Thoracic aorta (tissue), 2 donors: ENCODE results near the gene CASKIN2. TPM values are rescaled to one million over a fixed set of nuclear protein-coding genes. Genes with fewer than 3 reads are reported as not detected.

Source experiments
- ATAC-seq: fragments of 150-250 bp; one replicate; pipeline ENCODE4 v1.8.0; 2017; ENCODE audit warnings: low read depth; ENCODE audit not compliant: insufficient number of reproducible peaks, low FRiP score
- DNase-seq: peaks from one replicate; pipeline ENCODE4 v3.0.0-alpha.2; 2020; ENCODE audit warnings: low spot score
- H3K27ac ChIP-seq, 2 donors: fragments of 200-600 bp; sonication (generic); 1 replicate in 1 of 2; 2 replicates in 1 of 2; pipeline ENCODE4 v1.5.1; 2016; ENCODE audit warnings: mild to moderate bottlenecking in 2 of 2, moderate library complexity in 2 of 2
- H3K27me3 ChIP-seq: fragments of 200-600 bp; sonication (generic); replicated peaks from 2 replicates; pipeline ENCODE4 v1.6.0; 2016; ENCODE audit warnings: mild to moderate bottlenecking; ENCODE audit not compliant: insufficient read depth
- H3K36me3 ChIP-seq: fragments of 200-600 bp; sonication (generic); one replicate; pipeline ENCODE4 v1.5.1; 2016
- H3K4me1 ChIP-seq, 2 donors: fragments of 200-600 bp; sonication (generic); 1 replicate in 1 of 2; 2 replicates in 1 of 2; pipeline versions ENCODE4 v1.5.1 to v1.6.0; 2016; ENCODE audit warnings: low read depth in 2 of 2, mild to moderate bottlenecking in 1 of 2; ENCODE audit not compliant: control insufficient read depth in 1 of 2
- H3K4me3 ChIP-seq: fragments of 200-600 bp; sonication (generic); 2 replicates; pipeline ENCODE4 v1.5.1; 2016; ENCODE audit warnings: mild to moderate bottlenecking
- H3K9me3 ChIP-seq: fragments of 200-600 bp; sonication (generic); 2 replicates; pipeline ENCODE4 v1.5.1; 2016
- CTCF ChIP-seq: fragments of 200-600 bp; sonication (generic); IDR thresholded peaks from one replicate; pipeline ENCODE4 v1.5.1; 2019; ENCODE audit warnings: antibody characterized with exemption
- total RNA-seq, 2 donors: library from RNA; depleted of rRNA; stranded (reverse); fragments of >200 nt; gene quantifications; one replicate each; pipeline versions ENCODE4 v1.1.0 to v1.2.3, GENCODE V29; 2016

Gene CASKIN2
- total RNA-seq, 2 donors from 2014 or later: 26.0 to 32.4 TPM

- Histone ChIP-seq H3K4me1 (no peaks in the 10 kb centered on the region), H3K4me3 (no peak overlapping the region), H3K36me3 (no peaks in the 10 kb centered on the region), H3K27me3 (no peaks in the 10 kb centered on the region), H3K9me3 (no peaks in the 10 kb centered on the region), H3K27ac (no peak overlapping the region)
- no peak for DNase-seq
- TF ChIP-seq CTCF: no peak
- ATAC-seq: no peak
Measured at GRCh38 chr17:75539967-75540729, 24.8 kb upstream of the CASKIN2 start.

DNA sequence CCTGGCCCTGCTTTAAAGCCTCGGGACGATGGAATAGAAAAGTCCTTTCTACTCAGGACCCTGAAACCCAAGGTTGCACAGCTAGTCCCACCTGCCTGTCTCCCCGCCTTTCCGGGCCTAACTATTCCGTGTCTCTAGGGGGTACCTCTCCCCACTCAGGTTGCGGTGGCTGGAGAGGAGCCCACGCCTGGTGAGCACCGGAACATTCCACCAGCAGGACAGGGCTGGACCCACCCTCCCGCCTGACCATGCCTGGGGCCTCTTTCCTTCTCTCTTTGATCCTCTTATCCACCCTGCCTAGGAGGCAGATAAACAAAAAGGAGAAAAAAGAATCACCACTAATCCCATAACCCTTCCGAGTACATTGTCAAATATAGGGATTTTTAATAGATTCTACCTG, 21.0 kb upstream of the CASKIN2 start:
- no peak for ATAC-seq
- no peak for DNase-seq

DNA sequence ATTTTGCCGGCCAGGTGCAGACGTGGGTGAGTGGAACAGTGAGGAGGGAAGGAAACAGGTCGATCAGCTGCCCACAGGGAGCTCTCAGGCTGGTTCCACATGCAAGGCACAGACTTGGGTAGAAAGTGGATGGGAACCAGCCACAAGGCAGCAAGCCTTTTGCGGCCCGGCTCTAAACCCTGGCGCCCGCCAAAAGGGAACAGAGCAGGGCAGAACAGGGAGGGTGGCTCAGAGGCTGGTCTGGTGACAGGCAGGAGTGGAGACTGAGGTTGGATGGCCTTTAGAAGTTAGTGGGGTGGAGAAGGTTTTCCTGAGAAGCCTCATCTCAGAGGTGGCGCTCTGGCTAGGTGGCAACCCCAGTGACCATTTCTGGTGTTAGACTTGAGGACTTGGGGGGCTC, 20.5 kb upstream of the CASKIN2 start:
- no peak overlapping the region for H3K4me3 ChIP-seq
- no peak for ATAC-seq

More for the DNA sequence above, 21.0 kb upstream of the CASKIN2 start:
- Histone ChIP-seq H3K4me3 (no peak overlapping the region), H3K27ac (no peak overlapping the region), H3K27me3 (no peaks in the 10 kb centered on the region), H3K36me3 (no peaks in the 10 kb centered on the region), H3K4me1 (no peaks in the 10 kb centered on the region), H3K9me3 (no peaks in the 10 kb centered on the region)
- no peak for TF ChIP-seq CTCF

GRCh38 chr17:75535119-75535537, 19.8 kb upstream of the CASKIN2 start:
- H3K27ac ChIP-seq: no peak overlapping the region
- H3K4me1 ChIP-seq: no peaks in the 10 kb centered on the region
- no peak for TF ChIP-seq CTCF
- no peak for DNase-seq
- no peaks in the 10 kb centered on the region for H3K9me3 ChIP-seq
- no peak overlapping the region for H3K4me3 ChIP-seq
- H3K27me3 ChIP-seq: no peaks in the 10 kb centered on the region
- no peak for ATAC-seq
- H3K36me3 ChIP-seq: no peaks in the 10 kb centered on the region

More for the DNA sequence above, 20.5 kb upstream of the CASKIN2 start:
- DNase-seq: no peak
- Histone ChIP-seq H3K27me3 (no peaks in the 10 kb centered on the region), H3K9me3 (no peaks in the 10 kb centered on the region), H3K4me1 (no peaks in the 10 kb centered on the region), H3K27ac (no peak overlapping the region), H3K36me3 (no peaks in the 10 kb centered on the region)
- TF ChIP-seq CTCF: no peak

- no peak for DNase-seq
- TF ChIP-seq CTCF: no peak
- Histone ChIP-seq H3K27ac (no peak overlapping the region), H3K9me3 (no peaks in the 10 kb centered on the region), H3K4me1 (peaks cover 0 to 4% of the 10 kb centered on the region in 2 donors), H3K4me3 (no peak overlapping the region), H3K36me3 (no peaks in the 10 kb centered on the region), H3K27me3 (no peaks in the 10 kb centered on the region)
- no peak for ATAC-seq
Measured at GRCh38 chr17:75531721-75532072, 16.4 kb upstream of the CASKIN2 start.
